GM21360 (cell line): ENCODE results near the gene CD34.

ENCODE experiments used
- ATAC-seq: cut with Tn5 transposase; IDR thresholded peaks from one replicate; pipeline ENCODE4 v1.9.1; 2021; ENCODE audit warnings: mild to moderate bottlenecking, moderate library complexity; ENCODE audit not compliant: unreplicated experiment

CD34 gene

GRCh38 chr1:207836591-207837347, 74.2 kb downstream of the CD34 start:
- ATAC-seq = no peak

GRCh38 chr1:207835958-207836357, 75.0 kb downstream of the CD34 start:
- ATAC-seq = no peak

DNA sequence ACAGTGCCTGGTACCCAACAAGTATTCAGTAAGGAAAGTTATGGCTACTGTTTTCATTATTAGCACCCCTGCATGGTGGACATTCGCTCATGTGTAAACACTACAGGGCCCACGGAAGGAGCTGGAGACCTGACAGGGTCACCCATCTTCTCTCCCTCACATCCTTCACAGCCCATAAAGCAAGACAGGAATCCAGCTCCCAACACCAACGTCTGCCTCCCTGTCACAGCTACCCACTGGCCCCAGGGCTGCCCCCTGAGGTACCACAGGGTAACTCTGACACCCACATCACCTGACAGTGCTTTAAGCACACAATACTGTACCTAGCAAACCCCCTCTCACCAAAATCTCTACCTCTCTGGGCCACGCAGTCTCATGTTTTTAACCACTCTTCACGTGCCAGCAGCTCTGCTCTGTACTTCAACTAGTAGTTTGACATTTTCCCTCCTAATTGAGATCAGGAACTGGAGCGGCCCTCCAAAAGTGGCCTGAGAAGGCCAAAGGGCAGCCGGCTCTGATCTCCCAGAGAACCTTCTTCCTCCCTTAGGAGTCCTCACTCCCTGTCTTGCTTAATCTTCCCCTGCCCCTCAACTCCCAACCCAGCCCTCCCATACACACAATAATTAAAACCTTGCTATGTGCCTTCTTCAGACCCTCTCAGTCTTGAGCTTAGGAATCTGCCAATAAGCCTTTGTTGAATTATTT, 76.8 kb downstream of the CD34 start:
- ATAC-seq = no peak

DNA sequence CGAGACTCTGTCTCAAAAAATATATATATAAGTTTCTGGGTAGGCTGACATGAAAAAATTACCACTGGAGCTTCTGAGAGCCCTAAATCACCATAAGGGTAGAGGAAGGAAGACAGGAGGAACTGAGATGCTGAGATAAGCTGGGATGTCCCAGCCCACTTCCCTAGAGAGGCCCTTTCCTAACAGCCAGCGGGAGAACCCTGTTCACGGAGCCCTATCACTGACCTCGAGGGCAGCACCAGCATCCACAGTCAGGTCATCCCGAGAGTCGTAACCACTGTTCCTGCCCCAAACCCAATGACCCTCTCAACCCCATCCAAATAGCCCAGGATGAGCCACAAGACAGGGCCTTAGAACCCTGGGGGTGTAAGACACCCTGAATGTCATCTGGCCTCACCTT, 77.5 kb downstream of the CD34 start:
- ATAC-seq = no peak

- no peak for ATAC-seq
Measured at GRCh38 chr1:207832796-207833195, 78.1 kb downstream of the CD34 start.

DNA sequence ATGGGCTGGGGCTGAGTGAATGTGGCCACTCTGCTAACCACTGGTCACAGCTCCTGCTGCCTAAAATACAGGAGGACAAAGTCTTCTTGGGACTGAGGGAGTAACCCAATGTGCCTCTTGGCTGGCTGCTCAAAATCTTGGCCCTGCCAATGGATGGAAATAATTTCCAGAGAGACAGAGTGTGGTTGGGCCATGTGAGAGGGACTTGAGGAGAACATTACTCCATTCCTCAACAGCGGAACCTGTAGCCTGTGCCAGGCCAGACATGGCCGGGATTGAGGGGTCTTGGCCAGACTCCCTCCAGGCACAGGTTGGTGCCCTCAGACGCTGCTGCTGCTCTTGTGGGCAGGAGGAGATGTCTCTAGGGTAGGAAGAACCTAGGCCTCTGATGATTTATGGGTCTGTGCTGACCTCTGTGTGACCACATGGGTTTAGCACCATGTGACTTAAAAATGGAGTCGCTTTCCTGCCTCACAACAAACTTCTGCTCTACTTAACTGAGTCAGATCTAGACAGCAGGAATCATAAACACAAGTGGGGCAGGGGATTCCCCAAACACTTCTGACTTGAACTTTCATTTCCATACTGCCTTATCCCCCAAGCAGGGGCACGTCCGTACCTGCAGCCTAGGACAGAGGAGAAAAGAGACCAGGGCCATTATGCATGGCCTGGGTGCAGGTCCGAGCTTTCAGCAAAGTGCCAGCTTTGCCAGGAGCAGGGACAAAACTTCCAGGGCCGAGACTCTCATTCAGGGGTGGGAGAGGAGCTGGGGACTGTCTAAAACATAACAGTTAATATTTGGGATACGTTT, 79.2 kb downstream of the CD34 start:
- ATAC-seq = peak; percentile 75
